Pons (tissue), 1 donor: ENCODE results near the gene CACNA1I.

Experiments
- DNase-seq: peaks from one replicate; pipeline ENCODE4 v3.0.0-alpha.2; 2016; ENCODE audit warnings: low spot score

The CACNA1I gene

GRCh38 chr22:39535831-39536449 lies 34.6 kb upstream of the CACNA1I start:
- no peak for DNase-seq

DNA sequence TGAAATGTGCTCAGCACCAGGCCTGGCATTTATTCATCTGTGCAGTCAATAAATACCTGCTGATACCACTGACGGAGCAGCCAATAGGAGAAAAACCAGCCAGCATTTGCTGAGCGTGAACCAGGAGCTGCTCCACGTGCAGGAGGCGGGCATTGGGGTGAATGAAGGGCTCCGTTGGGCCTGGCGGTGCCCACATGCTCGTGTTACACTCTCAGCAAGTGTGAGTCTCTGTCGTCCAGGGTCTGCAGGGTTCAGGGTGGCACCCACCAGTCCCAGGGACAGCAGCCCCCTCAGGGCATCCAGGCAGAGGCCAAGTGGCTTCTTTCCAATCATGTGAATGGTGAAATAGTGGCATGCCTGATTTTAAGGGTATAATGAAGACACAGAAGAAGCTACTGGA lies 33.8 kb upstream of the CACNA1I start:
- no peak for DNase-seq

DNA sequence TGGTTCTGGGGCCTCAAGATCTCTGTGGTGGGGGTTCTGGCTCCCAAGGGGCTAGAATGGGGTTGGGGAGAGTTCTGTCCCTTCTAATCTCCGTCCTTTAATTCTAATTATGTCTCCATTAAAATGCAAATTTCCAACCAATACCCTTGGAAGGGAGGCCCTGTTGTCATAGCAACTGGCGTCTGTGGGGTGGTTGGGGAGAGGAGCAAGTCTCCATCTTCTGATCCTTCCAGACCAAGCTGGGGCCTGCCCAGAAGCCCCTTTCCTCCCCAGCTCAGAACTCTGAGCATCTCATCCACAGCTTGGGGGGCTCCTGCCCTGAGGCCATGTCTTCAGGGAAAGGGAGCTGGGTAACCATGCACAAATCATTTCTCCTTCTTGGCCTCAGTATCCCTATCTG lies 32.6 kb upstream of the CACNA1I start:
- DNase-seq: no peak

DNA sequence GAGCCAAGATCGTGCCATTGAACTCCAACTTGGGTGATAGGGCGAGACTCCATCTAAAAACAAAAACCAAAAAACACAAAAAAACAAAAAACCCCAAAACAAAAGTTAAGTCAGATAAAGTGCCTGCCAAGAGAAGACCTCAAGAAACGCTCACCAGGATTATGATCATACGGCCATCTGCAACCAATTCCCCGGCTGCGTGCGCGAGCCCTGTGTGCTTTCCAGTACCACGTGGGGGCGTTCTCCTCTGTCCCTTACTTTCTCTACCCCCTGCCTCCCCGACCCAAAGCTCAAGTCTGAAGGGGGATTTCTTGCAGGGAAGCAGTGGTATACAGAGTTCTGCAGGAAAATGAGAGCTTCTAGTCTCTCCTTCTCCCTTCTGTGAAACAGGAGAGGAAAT lies 27.5 kb upstream of the CACNA1I start:
- no peak for DNase-seq

GRCh38 chr22:39545386-39546365 lies 24.9 kb upstream of the CACNA1I start:
- no peak for DNase-seq

DNA sequence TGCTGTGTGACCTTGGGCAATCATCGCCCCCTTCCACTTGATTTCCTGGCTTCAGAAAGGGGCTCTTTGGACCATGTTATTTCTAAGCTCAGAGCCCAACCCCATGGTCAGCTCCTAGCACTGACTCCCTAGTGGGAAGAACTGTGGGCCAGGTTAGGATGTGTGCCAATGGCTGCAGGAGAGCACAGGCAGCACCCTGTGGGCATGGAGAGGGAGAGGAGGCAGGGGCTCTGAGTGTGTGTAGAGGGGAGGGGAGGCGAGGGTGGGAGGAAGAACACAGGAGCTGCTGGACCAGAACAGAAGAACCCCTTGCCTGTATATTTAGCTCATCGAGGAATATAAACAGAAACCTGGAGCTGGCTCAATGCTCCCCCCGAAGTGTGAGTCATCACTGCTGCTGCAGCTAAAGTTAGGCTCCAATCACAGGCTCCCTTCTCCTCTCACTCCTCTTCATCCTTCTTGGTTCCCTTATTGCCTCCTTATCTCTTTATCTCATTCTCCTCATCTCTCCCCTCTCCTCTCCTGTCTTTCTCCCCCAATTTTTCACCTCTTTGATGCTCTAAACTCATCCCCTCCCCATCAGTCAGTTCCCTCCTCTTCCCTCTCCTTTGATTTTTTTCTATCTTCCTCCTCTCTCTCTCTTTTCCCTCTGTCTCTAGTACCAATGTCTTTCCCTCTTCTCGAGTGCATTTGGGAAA lies 23.5 kb upstream of the CACNA1I start:
- DNase-seq: no peak

- DNase-seq: no peak
Observed at GRCh38 chr22:39547587-39547947, 23.0 kb upstream of the CACNA1I start.

DNA sequence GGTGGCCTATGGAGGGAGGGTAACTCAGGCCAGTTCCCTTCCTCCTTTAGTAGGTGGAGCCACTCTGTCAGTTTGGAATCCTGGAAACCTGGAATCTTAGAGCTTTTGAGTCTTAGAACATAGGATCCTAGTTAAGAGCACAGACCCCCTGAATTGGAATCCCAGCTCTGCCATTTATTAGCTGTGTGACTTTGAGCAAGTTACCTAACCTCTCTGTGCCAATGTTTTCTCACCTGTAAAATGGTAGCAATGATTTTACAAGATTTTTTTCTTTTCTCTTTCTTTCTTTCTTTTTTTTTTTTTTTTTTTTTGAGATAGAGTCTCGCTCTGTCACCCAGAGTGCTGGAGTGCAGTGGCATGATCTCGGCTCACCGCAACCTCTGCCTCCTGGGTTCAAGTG lies 17.1 kb upstream of the CACNA1I start:
- DNase-seq: no peak

DNA sequence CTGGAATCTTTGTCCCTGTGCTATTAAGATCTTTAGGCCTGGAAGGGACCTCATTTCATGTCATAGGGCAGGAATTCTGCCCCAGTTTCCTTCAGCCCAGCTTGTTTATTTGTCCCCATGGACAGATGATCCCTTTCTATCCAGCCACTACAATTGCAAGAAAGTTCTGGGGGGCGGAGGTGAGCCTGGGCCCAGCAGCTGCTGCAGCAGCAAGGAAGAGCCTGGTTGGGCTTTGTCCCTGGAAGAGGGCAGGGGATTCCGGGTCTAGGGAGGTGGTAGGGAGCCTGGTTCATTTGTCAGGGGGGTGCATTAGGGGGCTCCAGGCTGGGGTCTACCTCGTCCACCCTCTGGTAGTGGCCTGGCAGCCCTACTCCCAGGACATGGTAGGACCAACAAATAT lies 16.4 kb upstream of the CACNA1I start:
- DNase-seq: no peak

- DNase-seq: no peak
Observed at GRCh38 chr22:39556970-39557841, 13.3 kb upstream of the CACNA1I start.

DNA sequence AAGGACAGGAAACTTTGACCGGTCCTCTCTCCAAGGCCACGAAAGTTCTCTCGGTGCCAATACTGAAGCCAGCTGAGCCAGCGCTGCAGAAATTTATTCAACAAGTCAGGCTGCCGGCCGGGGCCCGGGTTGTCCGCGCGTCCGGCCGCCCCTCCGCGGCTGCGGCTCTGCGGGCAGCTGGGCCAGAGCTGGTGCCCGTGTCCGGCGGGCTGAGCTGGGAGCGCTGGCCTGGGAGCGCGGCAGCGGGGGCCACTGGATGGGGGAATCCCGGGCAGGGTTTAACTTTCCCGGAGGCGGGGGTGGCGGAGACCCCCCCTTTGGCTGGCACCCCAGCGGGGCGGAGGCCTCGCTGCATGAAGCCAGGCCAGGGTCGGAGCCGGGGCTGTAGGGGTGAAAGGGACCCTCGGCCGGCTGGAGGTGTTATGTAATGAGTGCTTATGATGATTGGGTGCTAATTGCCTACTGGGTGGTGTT lies 12.3 kb upstream of the CACNA1I start:
- DNase-seq: no peak

DNA sequence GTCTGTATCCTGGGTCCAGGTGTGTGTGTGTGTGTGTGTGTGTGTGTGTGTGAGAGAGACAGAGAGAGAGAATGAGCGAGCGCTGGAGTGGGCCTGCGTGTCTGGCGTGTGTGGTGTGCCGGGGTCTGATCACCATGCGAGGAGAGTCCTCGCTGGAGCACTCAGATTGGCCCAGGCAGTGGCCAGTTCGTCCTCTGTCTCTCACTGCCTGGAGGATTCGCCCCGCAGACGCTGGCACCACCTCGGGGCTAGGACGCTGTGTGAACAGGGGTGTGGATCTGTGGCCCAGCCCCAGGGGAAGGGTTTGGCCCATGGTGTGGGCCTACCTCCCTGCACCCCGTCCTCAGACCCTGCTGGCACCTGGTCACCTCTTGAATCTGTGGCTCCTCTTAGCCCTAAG lies 11.6 kb upstream of the CACNA1I start:
- DNase-seq: no peak

GRCh38 chr22:39559456-39560105 lies 11.0 kb upstream of the CACNA1I start:
- no peak for DNase-seq

- DNase-seq: no peak
Observed at GRCh38 chr22:39560127-39560526, 10.4 kb upstream of the CACNA1I start.

- DNase-seq: no peak
Observed at GRCh38 chr22:39562839-39563489, 7.6 kb upstream of the CACNA1I start.

- DNase-seq: no peak
Observed at GRCh38 chr22:39563571-39564428, 6.8 kb upstream of the CACNA1I start.

- no peak for DNase-seq
Observed at GRCh38 chr22:39565414-39565944, 5.1 kb upstream of the CACNA1I start.

DNA sequence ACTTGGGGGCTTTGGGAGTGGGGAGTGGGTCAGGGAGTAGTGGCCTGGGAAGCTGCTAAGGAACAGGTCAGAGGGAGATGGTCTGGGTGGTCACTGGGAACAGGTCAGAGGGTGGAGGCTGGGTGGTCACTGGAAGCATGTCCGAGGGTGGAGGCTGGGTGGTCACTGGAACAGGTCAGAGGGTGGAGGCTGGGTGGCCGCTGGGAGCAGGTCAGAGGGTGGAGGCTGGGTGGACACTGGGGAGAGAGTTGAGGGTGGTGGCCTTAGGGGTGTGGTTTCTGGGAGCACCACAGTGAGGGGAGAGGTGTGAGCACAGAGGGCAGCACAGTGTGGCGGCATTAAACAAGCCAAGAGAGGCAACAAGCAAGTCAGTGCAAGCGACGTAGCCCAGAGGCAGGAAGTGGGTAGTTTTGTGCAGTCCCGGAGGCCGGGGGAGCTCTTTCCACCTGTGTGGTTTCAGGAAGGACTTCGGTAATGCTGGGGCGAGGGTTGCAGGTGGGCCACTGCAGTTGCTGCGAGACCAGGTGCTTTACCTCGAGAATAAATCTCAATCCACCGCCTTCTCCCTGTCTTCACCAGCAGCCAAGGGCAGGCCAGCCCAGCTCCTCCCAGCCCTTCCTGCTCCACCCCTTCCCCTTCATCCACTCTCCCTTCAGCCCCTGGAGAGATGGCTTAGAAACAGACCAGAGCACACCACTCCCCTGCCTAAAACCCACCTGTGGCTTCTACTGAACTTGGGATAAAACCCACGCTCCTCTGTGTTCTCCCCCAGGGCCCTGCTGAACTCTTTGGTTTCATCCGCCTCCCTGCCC lies 3.2 kb upstream of the CACNA1I start:
- DNase-seq: no peak
